ENCODE measurements around the gene TEX55. TPM values are rescaled to one million over a fixed set of nuclear protein-coding genes. Genes with fewer than 3 reads are reported as not detected.

The TEX55 gene
- total and polyA plus RNA-seq, 2 donors (not counting 1 experiment from before 2014, with no cell fraction given), result not detected

- H3K27ac Mint-ChIP-seq, result no peak overlapping the region
These were observed 12.0 kb downstream of the TEX55 start for GRCh38 chr3:119157971-119158370.

GRCh38 chr3:119160361-119160760, 14.4 kb downstream of the TEX55 start:
- Histone ChIP-seq H3K36me3 (replicated peaks in 1 of 2; ENCODE audit: control extremely low read depth in 1 of 2, control insufficient read depth in 1 of 2, extremely low read depth in 1 of 2, insufficient read depth in 2 of 2, low read length in 1 of 2) (no peaks in the 10 kb centered on the region), H3K4me1 (ENCODE audit: control insufficient read depth in 2 of 2, insufficient read depth in 2 of 2, low read length in 2 of 2) (no peaks in the 10 kb centered on the region), H3K4me2 (replicated peaks; ENCODE audit: low read depth, low read length, poor library complexity, severe bottlenecking) (no peak overlapping the region), H4K20me1 (ENCODE audit: control insufficient read depth, insufficient read depth, low read length, poor library complexity, severe bottlenecking) (no peaks in the 10 kb centered on the region), H2AFZ (ENCODE audit: insufficient read depth, low read depth, low read length, poor library complexity, severe bottlenecking) (no peak overlapping the region), H3K4me3 (ENCODE audit: control extremely low read depth in 1 of 5, extremely low read depth in 1 of 5, insufficient read depth in 1 of 5, low read depth in 2 of 5, low read length in 4 of 5) (no peak overlapping the region), H3K27ac (ENCODE audit: low read length in 2 of 2) (no peak overlapping the region), H3K79me2 (ENCODE audit: control insufficient read depth, insufficient read depth, low read length) (no peaks in the 10 kb centered on the region), H3K9ac (ENCODE audit: low read length) (no peak overlapping the region), H3K9me3 (ENCODE audit: control extremely low read depth in 1 of 3, control insufficient read depth in 2 of 3, insufficient read depth in 1 of 3, low read length in 2 of 3) (peaks cover 4 to 28% (median 12%) of the 10 kb centered on the region in 3 donors), H3K27me3 (replicated peaks in 1 of 4; ENCODE audit: control extremely low read depth in 1 of 4, control insufficient read depth in 3 of 4, insufficient read depth in 4 of 4, low read length in 3 of 4) (no peaks in the 10 kb centered on the region)
- TF ChIP-seq CTCF (IDR thresholded peaks at IDR 0.05), result no peak
- no peak for TF ChIP-seq EZH2 (IDR thresholded peaks at IDR 0.05; ENCODE audit: borderline replicate concordance, insufficient read depth, low read depth, low read length, poor library complexity, severe bottlenecking)
- peaks cover 31% of the 10 kb centered on the region for H3K27me3 Mint-ChIP-seq
- intact Hi-C loops (cut with micrococcal nuclease), result no loop called here
- no peaks in the 10 kb centered on the region for H3K4me1 Mint-ChIP-seq
- H3K4me3 Mint-ChIP-seq, result no peak overlapping the region
- ChIA-PET POLR2A (no interaction called here), CTCF (no interaction called here)
- no peak for ATAC-seq (ENCODE audit: low read depth)
- H3K27ac Mint-ChIP-seq, result no peak overlapping the region
- WGBS (ENCODE audit: insufficient coverage), result no CpG with 5 or more reads among the region's 1 CpG
- peaks cover 6% of the 10 kb centered on the region for H3K9me3 Mint-ChIP-seq (ENCODE audit: insufficient read depth)
- no peak for DNase-seq

More at GRCh38 chr3:119157971-119158370, 12.0 kb downstream of the TEX55 start:
- Histone ChIP-seq H3K9me3 (ENCODE audit: control extremely low read depth in 1 of 3, control insufficient read depth in 2 of 3, insufficient read depth in 1 of 3, low read length in 2 of 3) (peaks cover 7 to 18% (median 16%) of the 10 kb centered on the region in 3 donors), H3K36me3 (replicated peaks in 1 of 2; ENCODE audit: control extremely low read depth in 1 of 2, control insufficient read depth in 1 of 2, extremely low read depth in 1 of 2, insufficient read depth in 2 of 2, low read length in 1 of 2) (no peaks in the 10 kb centered on the region), H3K79me2 (ENCODE audit: control insufficient read depth, insufficient read depth, low read length) (no peaks in the 10 kb centered on the region), H3K4me3 (ENCODE audit: control extremely low read depth in 1 of 5, extremely low read depth in 1 of 5, insufficient read depth in 1 of 5, low read depth in 2 of 5, low read length in 4 of 5) (no peak overlapping the region), H3K4me2 (replicated peaks; ENCODE audit: low read depth, low read length, poor library complexity, severe bottlenecking) (no peak overlapping the region), H3K27ac (ENCODE audit: low read length in 2 of 2) (no peak overlapping the region), H4K20me1 (ENCODE audit: control insufficient read depth, insufficient read depth, low read length, poor library complexity, severe bottlenecking) (no peaks in the 10 kb centered on the region), H3K27me3 (replicated peaks in 1 of 4; ENCODE audit: control extremely low read depth in 1 of 4, control insufficient read depth in 3 of 4, insufficient read depth in 4 of 4, low read length in 3 of 4) (no peaks in the 10 kb centered on the region), H3K9ac (ENCODE audit: low read length) (no peak overlapping the region), H3K4me1 (ENCODE audit: control insufficient read depth in 2 of 2, insufficient read depth in 2 of 2, low read length in 2 of 2) (no peaks in the 10 kb centered on the region), H2AFZ (ENCODE audit: insufficient read depth, low read depth, low read length, poor library complexity, severe bottlenecking) (no peak overlapping the region)
- Mint-ChIP-seq H3K9me3 (ENCODE audit: insufficient read depth) (peaks cover 16% of the 10 kb centered on the region), H3K4me1 (no peaks in the 10 kb centered on the region), H3K27me3 (peaks cover 30% of the 10 kb centered on the region), H3K4me3 (no peak overlapping the region)
- ChIA-PET POLR2A (no interaction called here), CTCF (no interaction called here)
- intact Hi-C loops (cut with micrococcal nuclease), result no loop called here
- ATAC-seq (ENCODE audit: low read depth) (no peak), DNase-seq (no peak)
- TF ChIP-seq CTCF (IDR thresholded peaks at IDR 0.05), result no peak
- TF ChIP-seq EZH2 (IDR thresholded peaks at IDR 0.05; ENCODE audit: borderline replicate concordance, insufficient read depth, low read depth, low read length, poor library complexity, severe bottlenecking), result no peak
- WGBS (ENCODE audit: insufficient coverage), result 100% methylated on average over 2 of the region's 2 CpGs

All from B cell (primary cell).